ENCODE measurements around the gene GUCA2A. TPM values are rescaled to one million over a fixed set of nuclear protein-coding genes. Genes with fewer than 3 reads are reported as not detected.
A peak's percentile ranks its signal among the peaks of the same experiment; 100 is the strongest.

Gene GUCA2A
- total and polyA plus RNA-seq, 8 donors = 0.55 to 3.4 (median 1.1) TPM; not detected in 1

GRCh38 chr1:42168763-42169162, 4.2 kb upstream of the GUCA2A start:
- H3K4me1 ChIP-seq = peaks cover 12 to 20% (median 18%) of the 10 kb centered on the region in 3 donors
- 96 to 98% methylated on average over 3 of the region's 3 CpGs for WGBS, 2 donors

GRCh38 chr1:42168391-42168670, 3.8 kb upstream of the GUCA2A start:
- Histone ChIP-seq H3K27me3 (no peaks in the 10 kb centered on the region), H3K36me3 (no peaks in the 10 kb centered on the region), H3K27ac (no peak overlapping the region), H3K9me3 (no peaks in the 10 kb centered on the region), H3K4me1 (peaks cover 8 to 16% (median 14%) of the 10 kb centered on the region in 3 donors), H3K4me3 (no peak overlapping the region)
- DNase-seq = no peak
- ATAC-seq = no peak
- no peak for TF ChIP-seq CTCF (IDR thresholded peaks at IDR 0.05)
- no peak for FAIRE-seq
- intact Hi-C loops (cut with DNase I) = no loop called here
- 78 to 83% methylated on average over 1 of the region's 1 CpG for WGBS, 2 donors

More at GRCh38 chr1:42168763-42169162, 4.2 kb upstream of the GUCA2A start:
- DNase-seq (no peak), FAIRE-seq (no peak), ATAC-seq (no peak)
- Histone ChIP-seq H3K4me3 (no peak overlapping the region), H3K27ac (no peak overlapping the region), H3K9me3 (no peaks in the 10 kb centered on the region), H3K27me3 (no peaks in the 10 kb centered on the region), H3K36me3 (no peaks in the 10 kb centered on the region)
- intact Hi-C loops (cut with DNase I) = no loop called here
- TF ChIP-seq CTCF (IDR thresholded peaks at IDR 0.05) = no peak

GRCh38 chr1:42167611-42168390, 3.3 kb upstream of the GUCA2A start:
- Histone ChIP-seq H3K27ac (no peak overlapping the region), H3K4me1 (peaks cover 3 to 11% (median 10%) of the 10 kb centered on the region in 3 donors), H3K9me3 (no peaks in the 10 kb centered on the region), H3K27me3 (no peaks in the 10 kb centered on the region), H3K36me3 (no peaks in the 10 kb centered on the region), H3K4me3 (no peak overlapping the region)
- TF ChIP-seq CTCF (IDR thresholded peaks at IDR 0.05) = no peak
- DNase-seq = no peak
- intact Hi-C loops (cut with DNase I) = no loop called here
- FAIRE-seq = no peak
- ATAC-seq = no peak
- WGBS, 2 donors = 76 to 82% methylated on average over 21 of the region's 21 CpGs

GRCh38 chr1:42165511-42166210, 1.1 kb upstream of the GUCA2A start:
- DNase-seq (peak; percentile 67 to 89 (median 82)), ATAC-seq (peak; percentile 83 to 93 (median 90)), FAIRE-seq (no peak)
- Histone ChIP-seq H3K9me3 (no peaks in the 10 kb centered on the region), H3K4me3 (no peak overlapping the region), H3K27ac (no peak overlapping the region), H3K4me1 (no peaks in the 10 kb centered on the region), H3K27me3 (no peaks in the 10 kb centered on the region), H3K36me3 (no peaks in the 10 kb centered on the region)
- no peak for TF ChIP-seq CTCF (IDR thresholded peaks at IDR 0.05)
- intact Hi-C loops (cut with DNase I) = no loop called here
- 41 to 52% methylated on average over 12 of the region's 12 CpGs for WGBS, 2 donors
